GM13977 (cell line): Measurements from ENCODE around the gene CREB5.

ENCODE experiments used
- DNase-seq: peaks from one replicate; pipeline ENCODE4 v3.0.0; 2012; ENCODE audit warnings: low spot score
- CTCF ChIP-seq: IDR thresholded peaks from 2 replicates; pipeline ENCODE4 v1.5.1; 2012; ENCODE audit warnings: mild to moderate bottlenecking, control low read depth; ENCODE audit not compliant: insufficient read depth; ENCODE audit errors: extremely low read depth, missing control alignments
- in situ Hi-C: fragments of 300-500 bp; cut with MboI; formaldehyde crosslinking; loops from one replicate; pipeline ENCODE4 v1.12.0; 2022; ENCODE audit warnings: low sequenced_read_pairs, low pct_unique_long_range_greater_than_20kb, mixed read lengths, inconsistent platforms; ENCODE audit not compliant: unreplicated experiment

Gene CREB5

GRCh38 chr7:28848906-28849305 is 436.6 kb downstream of the CREB5 start:
- no peak for TF ChIP-seq CTCF

GRCh38 chr7:28850699-28851098 is 438.4 kb downstream of the CREB5 start:
- in situ Hi-C loops = loop anchor here (10.0 to 25.0 kb wide), 2 partner anchors 226 to 463 kb away; no protein-coding TSS in a partner anchor
- no peak for DNase-seq
- no peak for TF ChIP-seq CTCF

More at GRCh38 chr7:28848906-28849305, 436.6 kb downstream of the CREB5 start:
- no peak for DNase-seq
- in situ Hi-C loops = no loop called here

- in situ Hi-C loops = loop anchor here (10.0 to 25.0 kb wide), 2 partner anchors 228 to 466 kb away; no protein-coding TSS in a partner anchor
- TF ChIP-seq CTCF = no peak
- DNase-seq = peak; percentile 31
Measured at GRCh38 chr7:28853150-28853549, 440.8 kb downstream of the CREB5 start.

GRCh38 chr7:28853834-28854749 is 441.8 kb downstream of the CREB5 start:
- DNase-seq = peak; percentile 91
- in situ Hi-C loops = loop anchor here (10.0 to 25.0 kb wide), 2 partner anchors 229 to 467 kb away; no protein-coding TSS in a partner anchor
- peak; percentile 94 for TF ChIP-seq CTCF

GRCh38 chr7:28854750-28855074 is 442.4 kb downstream of the CREB5 start:
- no peak for TF ChIP-seq CTCF
- in situ Hi-C loops = loop anchor here (10.0 to 25.0 kb wide), 2 partner anchors 230 to 467 kb away; no protein-coding TSS in a partner anchor

GRCh38 chr7:28855538-28856217 is 443.4 kb downstream of the CREB5 start:
- in situ Hi-C loops = loop anchor here (10.0 to 25.0 kb wide), 2 partner anchors 231 to 468 kb away; no protein-coding TSS in a partner anchor
- DNase-seq = no peak
- TF ChIP-seq CTCF = no peak

More at GRCh38 chr7:28854750-28855074, 442.4 kb downstream of the CREB5 start:
- DNase-seq = no peak
